Lung (tissue), 12 donors: ENCODE results near the gene CEP131. TPM values are rescaled to one million over a fixed set of nuclear protein-coding genes. Genes with fewer than 3 reads are reported as not detected.

Experiments used
- ATAC-seq: fragments of 200-7000 bp; cut with Tn5 transposase; one replicate; pipeline ENCODE4 v1.9.1; 2020; ENCODE audit warnings: moderate number of reproducible peaks; ENCODE audit not compliant: insufficient read depth, low FRiP score
- DNase-seq, 3 donors: peaks; one replicate each; pipeline ENCODE4 v3.0.0-alpha.2; 2013 to 2017
- H3K27ac ChIP-seq, 2 donors: one replicate each; pipeline ENCODE4 v1.5.1; 2013; ENCODE audit warnings: mild to moderate bottlenecking in 2 of 2, moderate library complexity in 2 of 2, control low read depth in 1 of 2, inconsistent platforms in 1 of 2, low read depth in 1 of 2, low read length in 1 of 2
- H3K27me3 ChIP-seq, 3 donors: one replicate each; pipeline ENCODE4 v1.5.1; 2013; ENCODE audit warnings: low read length in 2 of 3; ENCODE audit not compliant: control insufficient read depth in 3 of 3, insufficient read depth in 3 of 3
- H3K36me3 ChIP-seq, 4 donors: one replicate each; pipeline ENCODE4 v1.5.1; 2013; ENCODE audit warnings: low read length in 4 of 4, mild to moderate bottlenecking in 1 of 4, moderate library complexity in 1 of 4; ENCODE audit not compliant: control insufficient read depth in 4 of 4, insufficient read depth in 4 of 4
- H3K4me1 ChIP-seq, 5 donors: one replicate each; pipeline ENCODE4 v1.5.1; 2013; ENCODE audit warnings: low read length in 5 of 5, mild to moderate bottlenecking in 2 of 5, moderate library complexity in 1 of 5; ENCODE audit not compliant: control insufficient read depth in 5 of 5, insufficient read depth in 5 of 5
- H3K4me3 ChIP-seq: one replicate; pipeline ENCODE4 v1.5.1; 2013; ENCODE audit warnings: mild to moderate bottlenecking, control low read depth, moderate library complexity
- H3K9ac ChIP-seq, 2 donors: one replicate each; pipeline ENCODE4 v1.5.1; 2013; ENCODE audit warnings: low read length in 2 of 2, control low read depth in 1 of 2; ENCODE audit not compliant: insufficient read depth in 1 of 2
- H3K9me3 ChIP-seq, 4 donors: one replicate each; pipeline ENCODE4 v1.5.1; 2013; ENCODE audit warnings: low read length in 3 of 4, mild to moderate bottlenecking in 1 of 4, moderate library complexity in 1 of 4; ENCODE audit not compliant: control insufficient read depth in 4 of 4, insufficient read depth in 3 of 4
- WGBS, 2 donors: extraction: QIAGEN DNeasy Blood & Tissue Kit; methylation state at CpG; one replicate each; pipeline ENCODE4 v1.1.7; 2013; 5-methylcytosine and 5-hydroxymethylcytosine counted together
- polyA plus RNA-seq, 2 donors: library from polyadenylated mRNA; stranded (reverse); fragments of 200-250 nt; gene quantifications; one replicate each; pipeline ENCODE4 v1.2.1, GENCODE V29; 2013
- total RNA-seq, 2 donors: library from RNA; depleted of rRNA in 1 of 2; stranded (reverse); fragments of >200 nt in 1 of 2; gene quantifications; one replicate each; pipeline ENCODE4 v1.2.1, GENCODE V29; 2014 to 2021
- TF ChIP-seq, protein P1 (sequence below): IDR thresholded peaks from 2 replicates; pipeline ENCODE4 v1.5.1; 2012; ENCODE audit warnings: mild to moderate bottlenecking; ENCODE audit errors: control extremely low read depth, extremely low read depth
- donor health status: control.
- donor health status: control.
- donor health status: Bipolar disorder and iron deficiency.
- donor health status: healthy.
- donor health status: DM: yes; HTN: yes; CAD: no.

CEP131 gene
- total and polyA plus RNA-seq, 4 donors, result 7.0 to 14.5 (median 10.9) TPM

DNA sequence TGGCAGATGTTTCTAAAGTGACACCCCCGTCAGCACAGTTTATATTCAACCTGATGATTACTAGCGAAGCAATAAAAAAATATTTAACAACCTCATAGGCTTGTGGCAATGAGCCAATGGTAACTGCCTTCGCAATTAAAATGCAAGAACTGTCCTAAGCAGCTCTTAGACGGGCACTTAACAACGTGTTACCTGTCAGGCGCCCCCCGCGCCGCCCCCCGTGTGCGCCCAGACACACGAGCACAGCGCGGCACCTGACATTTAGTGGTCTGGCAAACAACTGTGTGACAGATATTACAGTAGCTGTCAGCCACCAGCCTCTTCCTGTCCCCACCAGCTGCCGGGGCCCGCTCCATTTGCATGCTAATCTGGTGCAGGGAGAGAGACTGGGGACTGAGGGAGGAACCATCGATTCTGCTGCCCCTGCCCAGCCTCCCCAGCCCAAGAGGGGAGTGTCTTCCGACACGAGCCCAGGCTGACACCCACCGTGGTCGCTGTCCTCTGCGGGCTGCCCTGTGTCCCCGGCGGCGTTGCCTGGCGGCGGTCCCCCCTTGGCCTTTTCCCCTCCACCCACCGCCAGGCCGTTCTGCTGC, 29.0 kb upstream of the CEP131 start:
- Histone ChIP-seq H3K27me3 (no peaks in the 10 kb centered on the region), H3K27ac (no peak overlapping the region), H3K4me1 (peaks cover 0 to 44% (median 4%) of the 10 kb centered on the region in 5 donors), H3K36me3 (peaks cover 0 to 38% (median 3%) of the 10 kb centered on the region in 4 donors), H3K4me3 (no peak overlapping the region), H3K9ac (no peak overlapping the region), H3K9me3 (no peaks in the 10 kb centered on the region)
- 86 to 87% methylated on average over 29 of the region's 29 CpGs for WGBS, 2 donors
- TF ChIP-seq, protein P1, sequence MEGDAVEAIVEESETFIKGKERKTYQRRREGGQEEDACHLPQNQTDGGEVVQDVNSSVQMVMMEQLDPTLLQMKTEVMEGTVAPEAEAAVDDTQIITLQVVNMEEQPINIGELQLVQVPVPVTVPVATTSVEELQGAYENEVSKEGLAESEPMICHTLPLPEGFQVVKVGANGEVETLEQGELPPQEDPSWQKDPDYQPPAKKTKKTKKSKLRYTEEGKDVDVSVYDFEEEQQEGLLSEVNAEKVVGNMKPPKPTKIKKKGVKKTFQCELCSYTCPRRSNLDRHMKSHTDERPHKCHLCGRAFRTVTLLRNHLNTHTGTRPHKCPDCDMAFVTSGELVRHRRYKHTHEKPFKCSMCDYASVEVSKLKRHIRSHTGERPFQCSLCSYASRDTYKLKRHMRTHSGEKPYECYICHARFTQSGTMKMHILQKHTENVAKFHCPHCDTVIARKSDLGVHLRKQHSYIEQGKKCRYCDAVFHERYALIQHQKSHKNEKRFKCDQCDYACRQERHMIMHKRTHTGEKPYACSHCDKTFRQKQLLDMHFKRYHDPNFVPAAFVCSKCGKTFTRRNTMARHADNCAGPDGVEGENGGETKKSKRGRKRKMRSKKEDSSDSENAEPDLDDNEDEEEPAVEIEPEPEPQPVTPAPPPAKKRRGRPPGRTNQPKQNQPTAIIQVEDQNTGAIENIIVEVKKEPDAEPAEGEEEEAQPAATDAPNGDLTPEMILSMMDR, result no peak
- no peak for ATAC-seq
- DNase-seq, result peak; percentile 58 to 66 (median 62)

DNA sequence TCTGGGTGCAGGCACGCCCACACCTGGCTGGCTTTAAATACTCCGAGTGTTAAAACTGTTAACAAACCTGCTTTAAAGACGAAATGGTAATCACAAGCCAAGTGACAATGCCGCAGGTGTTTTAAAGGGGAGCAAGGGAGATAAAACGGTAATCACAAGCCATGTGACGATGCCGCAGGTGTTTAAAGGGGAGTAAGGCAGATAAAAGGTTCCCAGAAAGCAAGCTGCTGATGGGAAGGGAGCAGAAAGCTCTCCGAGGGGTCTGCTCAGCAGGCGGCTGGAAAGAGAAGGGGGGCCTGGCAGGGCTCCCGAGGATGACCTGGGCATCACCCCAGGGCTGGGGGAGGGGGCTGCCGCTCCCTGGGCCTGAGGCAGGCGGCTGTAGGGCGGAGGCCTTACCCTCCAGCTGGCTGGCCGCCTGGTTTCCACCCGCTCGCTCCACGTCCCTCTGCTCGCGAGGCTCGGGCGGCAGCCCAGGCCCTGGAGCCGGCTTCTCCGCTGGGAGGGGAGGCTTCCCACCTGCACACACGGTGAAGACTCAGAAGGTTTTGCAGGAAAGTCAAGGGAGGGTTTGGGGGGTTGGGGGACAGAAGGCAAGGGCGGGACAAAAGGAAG, 28.4 kb upstream of the CEP131 start:
- Histone ChIP-seq H3K27ac (no peak overlapping the region), H3K36me3 (peaks cover 0 to 43% (median 3%) of the 10 kb centered on the region in 4 donors), H3K4me1 (peaks cover 0 to 44% (median 4%) of the 10 kb centered on the region in 5 donors), H3K27me3 (no peaks in the 10 kb centered on the region), H3K9me3 (no peaks in the 10 kb centered on the region), H3K9ac (no peak overlapping the region), H3K4me3 (no peak overlapping the region)
- 85 to 89% methylated on average over 24 to 25 of the region's 25 CpGs for WGBS, 2 donors
- ATAC-seq (no peak), DNase-seq (peak; percentile 47 to 53 (median 48))
- TF ChIP-seq, protein P1, result no peak

DNA sequence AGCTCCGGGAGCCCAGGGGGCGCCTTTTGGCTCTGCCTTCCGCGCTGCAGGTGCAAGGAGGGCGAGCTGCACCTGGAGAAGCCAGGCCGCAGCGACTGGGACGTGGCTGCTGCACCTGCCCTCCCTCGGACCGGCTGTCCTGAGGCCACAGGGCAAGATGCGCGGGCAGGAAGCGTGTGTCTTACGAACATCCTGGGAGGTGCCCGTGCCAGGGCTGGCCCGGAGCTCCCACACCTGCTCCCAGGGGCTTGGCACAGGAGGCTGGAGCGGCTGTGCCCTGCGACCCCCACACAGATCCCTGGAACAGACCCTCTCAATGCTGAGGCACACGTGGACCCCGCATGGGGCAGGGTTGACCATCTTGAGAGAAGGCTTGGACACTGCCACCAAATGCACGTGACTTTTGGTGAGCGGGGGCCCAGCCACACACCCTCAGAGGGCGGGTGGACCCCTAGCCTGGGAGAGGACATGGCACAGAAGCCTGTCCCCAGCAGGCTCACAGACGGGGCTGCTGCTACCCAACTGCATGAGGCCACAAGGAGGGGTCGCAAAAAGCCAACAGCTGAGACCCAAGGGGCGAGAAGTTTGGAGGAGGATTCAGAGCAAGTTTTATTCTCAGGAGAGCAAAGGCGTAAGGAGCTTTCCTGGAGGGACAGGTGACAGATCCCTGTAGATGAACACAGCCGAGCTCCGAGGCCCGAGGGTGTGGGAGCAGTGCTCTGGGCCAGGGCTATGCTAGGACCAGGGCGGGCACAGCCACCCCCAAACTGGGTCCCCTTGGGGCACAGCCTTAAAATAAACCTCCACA, 27.7 kb upstream of the CEP131 start:
- Histone ChIP-seq H3K36me3 (peaks cover 0 to 49% (median 3%) of the 10 kb centered on the region in 4 donors), H3K27ac (no peak overlapping the region), H3K4me1 (peaks cover 0 to 37% (median 4%) of the 10 kb centered on the region in 5 donors), H3K27me3 (no peaks in the 10 kb centered on the region), H3K4me3 (no peak overlapping the region), H3K9ac (no peak overlapping the region), H3K9me3 (no peaks in the 10 kb centered on the region)
- TF ChIP-seq, protein P1, result no peak
- DNase-seq, result no peak
- 91 to 95% methylated on average over 31 of the region's 31 CpGs for WGBS, 2 donors
- ATAC-seq, result no peak
